Right cardiac atrium (tissue), 5 donors: ENCODE results near the gene LRRFIP1. TPM values are rescaled to one million over a fixed set of nuclear protein-coding genes. Genes with fewer than 3 reads are reported as not detected.

Experiments used
- ATAC-seq, 2 donors: fragments of 200-7000 bp; cut with Tn5 transposase; one replicate each; pipeline versions ENCODE4 v1.8.0 to v1.9.1; 2020; ENCODE audit warnings: moderate library complexity in 2 of 2, mild to moderate bottlenecking in 1 of 2
- DNase-seq, 3 donors: peaks; one replicate each; pipeline ENCODE4 v3.0.0-alpha.2; 2020
- H3K27ac ChIP-seq: one replicate; pipeline ENCODE4 v1.5.1; 2013; ENCODE audit warnings: mild to moderate bottlenecking, low read length, control low read depth, moderate library complexity
- H3K27me3 ChIP-seq: one replicate; pipeline ENCODE4 v1.6.1; 2013; ENCODE audit not compliant: control insufficient read depth, insufficient read depth
- H3K4me1 ChIP-seq: one replicate; pipeline ENCODE4 v1.6.1; 2013; ENCODE audit warnings: low read length; ENCODE audit not compliant: control insufficient read depth, insufficient read depth
- H3K4me3 ChIP-seq: one replicate; pipeline ENCODE4 v1.5.1; 2013; ENCODE audit warnings: low read length, control low read depth
- H3K9me3 ChIP-seq: one replicate; pipeline ENCODE4 v1.6.1; 2013; ENCODE audit warnings: low read length; ENCODE audit not compliant: control insufficient read depth
- WGBS: extraction: QIAGEN DNeasy Blood & Tissue Kit; methylation state at CpG from one replicate; pipeline ENCODE4 v1.1.7; 2013; 5-methylcytosine and 5-hydroxymethylcytosine counted together
- intact Hi-C, 4 donors: fragments of 100-400 bp; cut with DNase I; formaldehyde crosslinking; loops; one replicate each; pipeline versions ENCODE4 v1.11.0 to v1.14.0; 2022 to 2023
- polyA plus RNA-seq: library from polyadenylated mRNA; stranded (reverse); fragments of 200-250 nt; gene quantifications from one replicate; pipeline ENCODE4 v1.2.3, GENCODE V29; 2013
- total RNA-seq, 4 donors: library from RNA; stranded (reverse); fragmentation: NEBNext Ultra II Directional; extraction: Animal tissue kit (Norgen Biotek cat#: 25700); gene quantifications; one replicate each; pipeline ENCODE4 v1.2.1, GENCODE V29; 2021
- donor health status: healthy with polysubstance abuse.
- donor health status: DM: no; HTN: yes; CAD: no.
- donor health status: DM: no; HTN: no; CAD: no.
- donor health status: DM: no; HTN: yes; CAD: no; lungs with severe emphysema.
- donor health status: DM: yes; HTN: yes; CAD: no.

Gene LRRFIP1
- total and polyA plus RNA-seq, 5 donors: 61.9 to 106 (median 87.8) TPM

GRCh38 chr2:237732790-237733381, 105.5 kb downstream of the LRRFIP1 start:
- intact Hi-C loops: loop anchor here in 1 of 4 donors (5.0 kb wide), 1 partner anchor 41 kb away; no protein-coding TSS in a partner anchor
- no peaks in the 10 kb centered on the region for H3K9me3 ChIP-seq
- peak overlapping the region; percentile 67 for H3K27ac ChIP-seq
- DNase-seq (peak; percentile 49 to 77 (median 75)), ATAC-seq (peak; percentile 84)
- 32% methylated on average over 13 of the region's 13 CpGs for WGBS
- H3K4me3 ChIP-seq: no peak overlapping the region
- H3K27me3 ChIP-seq: no peaks in the 10 kb centered on the region
- H3K4me1 ChIP-seq: peaks cover 23% of the 10 kb centered on the region

DNA sequence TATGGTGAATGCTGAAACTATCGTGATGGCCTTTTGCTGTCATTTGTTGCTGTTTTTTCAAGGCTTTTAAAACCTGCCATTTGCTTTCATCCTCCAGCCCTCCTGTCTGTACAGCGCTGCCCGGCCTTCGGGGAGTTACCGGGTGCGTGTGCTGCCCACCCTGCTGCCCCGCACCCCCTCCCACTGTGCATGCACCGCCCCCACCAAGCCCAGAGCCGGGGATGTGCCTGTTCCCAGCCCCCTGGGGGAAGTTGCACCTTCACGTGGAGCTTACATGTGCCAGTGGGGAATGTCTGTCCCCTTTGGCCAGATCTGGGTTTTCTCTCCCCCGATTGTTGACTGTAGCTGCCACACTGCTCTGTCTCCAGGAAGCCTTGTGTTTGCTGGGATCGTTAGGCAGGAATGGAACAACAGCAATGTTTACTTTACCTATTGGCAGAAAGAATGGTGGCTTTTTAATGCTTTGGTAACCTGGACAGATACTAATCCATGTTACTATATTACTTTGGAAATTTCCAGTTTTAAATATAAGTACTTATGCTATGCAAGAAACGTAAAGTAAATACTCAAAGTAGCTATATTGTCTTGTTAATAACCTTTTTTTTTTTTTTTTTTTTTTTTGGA, 106.4 kb downstream of the LRRFIP1 start:
- ATAC-seq: peak; percentile 23 to 45
- intact Hi-C loops: loop anchor here in 1 of 4 donors (5.0 kb wide), 1 partner anchor 41 kb away; no protein-coding TSS in a partner anchor
- Histone ChIP-seq H3K27ac (peak overlapping the region; percentile 57), H3K4me3 (no peak overlapping the region), H3K27me3 (no peaks in the 10 kb centered on the region), H3K9me3 (no peaks in the 10 kb centered on the region), H3K4me1 (peaks cover 23% of the 10 kb centered on the region)
- WGBS: 40% methylated on average over 13 of the region's 13 CpGs
- DNase-seq: peak in 2 of 3 donors; percentile 63 to 67

DNA sequence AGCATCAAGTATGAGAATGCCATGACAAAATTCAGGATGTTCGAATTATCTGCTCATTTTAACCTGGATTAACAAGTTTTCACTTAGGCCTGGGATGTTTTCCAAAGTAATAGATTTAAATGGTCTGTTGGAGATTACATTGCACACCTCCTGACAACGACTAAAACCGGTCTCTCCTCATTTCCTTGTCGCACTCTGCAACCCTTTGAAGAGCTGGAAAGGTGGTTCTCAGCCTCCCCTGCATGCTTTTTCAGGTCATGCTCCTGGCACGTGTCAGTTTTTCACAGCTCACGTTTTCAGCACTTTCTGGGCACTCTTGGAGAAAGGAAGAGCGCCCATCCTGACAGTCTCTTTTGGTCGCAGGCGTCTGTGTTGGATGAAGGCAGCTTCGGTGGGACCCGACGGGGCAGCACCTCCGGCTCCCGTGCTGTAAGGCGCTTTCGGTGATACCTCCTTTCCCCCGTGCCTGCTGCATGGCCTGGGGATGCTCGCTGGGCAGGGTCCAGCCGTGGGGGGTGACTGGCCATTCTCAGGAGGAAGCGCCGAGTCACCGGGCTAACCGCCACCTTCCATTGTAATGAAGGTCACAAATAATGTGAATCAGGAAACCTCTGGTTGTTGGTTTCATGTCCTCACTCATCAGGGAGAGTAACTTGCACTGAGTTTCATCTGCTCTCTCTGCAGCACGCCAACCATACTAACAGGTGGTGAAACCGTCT, 107.7 kb downstream of the LRRFIP1 start:
- Histone ChIP-seq H3K4me3 (no peak overlapping the region), H3K9me3 (no peaks in the 10 kb centered on the region), H3K27ac (peak overlapping the region; percentile 0), H3K27me3 (no peaks in the 10 kb centered on the region), H3K4me1 (peaks cover 23% of the 10 kb centered on the region)
- DNase-seq (peak in 1 of 3 donors; percentile 61), ATAC-seq (no peak)
- intact Hi-C loops: loop anchor here in 2 of 4 donors (5.0 kb wide), 2 partner anchors 38 to 43 kb away; no protein-coding TSS in a partner anchor
- 65% methylated on average over 25 of the region's 25 CpGs for WGBS

- no peak overlapping the region for H3K4me3 ChIP-seq
- H3K27me3 ChIP-seq: no peaks in the 10 kb centered on the region
- intact Hi-C loops: loop anchor here in 1 of 4 donors (5.0 kb wide), 1 partner anchor 38 kb away; no protein-coding TSS in a partner anchor
- no peak for ATAC-seq
- no peaks in the 10 kb centered on the region for H3K9me3 ChIP-seq
- H3K27ac ChIP-seq: no peak overlapping the region
- peaks cover 23% of the 10 kb centered on the region for H3K4me1 ChIP-seq
- 87% methylated on average over 8 of the region's 8 CpGs for WGBS
- DNase-seq: no peak
Observed at GRCh38 chr2:237735798-237736197, 108.4 kb downstream of the LRRFIP1 start.

GRCh38 chr2:237736783-237737182, 109.4 kb downstream of the LRRFIP1 start:
- no peak overlapping the region for H3K4me3 ChIP-seq
- peak overlapping the region; percentile 43 for H3K27ac ChIP-seq
- no peaks in the 10 kb centered on the region for H3K9me3 ChIP-seq
- WGBS: 63% methylated on average over 13 of the region's 13 CpGs
- H3K4me1 ChIP-seq: peaks cover 16% of the 10 kb centered on the region
- intact Hi-C loops: loop anchor here in 1 of 4 donors (5.0 kb wide), 1 partner anchor 39 kb away; no protein-coding TSS in a partner anchor
- no peaks in the 10 kb centered on the region for H3K27me3 ChIP-seq
- ATAC-seq: no peak
- DNase-seq: no peak

DNA sequence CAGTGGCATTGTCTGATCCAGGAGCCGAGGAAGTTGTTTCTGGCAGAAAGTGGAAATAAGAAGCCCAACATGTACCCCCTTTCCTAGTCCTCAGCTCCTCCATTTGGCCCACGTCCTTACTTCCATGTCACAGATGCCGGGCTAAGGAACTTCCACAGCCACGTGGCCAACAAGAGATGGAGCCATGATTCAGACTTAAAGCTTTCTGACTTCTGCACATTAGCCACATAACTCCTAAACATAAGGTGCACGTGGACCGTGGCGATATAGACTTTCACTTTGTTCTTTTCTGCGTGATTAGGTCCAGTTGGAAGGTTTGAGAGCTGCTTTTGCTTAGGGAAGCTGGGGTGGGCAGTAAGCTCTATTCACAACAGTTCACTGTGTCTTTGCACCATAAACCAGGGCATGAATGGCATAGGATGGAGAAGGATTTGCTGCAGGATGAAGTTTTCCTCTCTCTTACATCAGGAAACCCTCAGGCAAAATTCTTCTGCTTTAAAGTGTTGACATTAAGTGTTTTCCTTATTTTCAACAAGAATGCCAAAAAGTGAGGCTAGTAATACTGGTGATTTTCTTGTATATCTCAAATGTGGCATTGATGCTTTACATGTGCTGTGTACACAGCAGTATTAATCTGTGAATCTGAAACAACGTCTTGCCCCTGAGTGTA, 109.9 kb downstream of the LRRFIP1 start:
- no peak overlapping the region for H3K27ac ChIP-seq
- peaks cover 12% of the 10 kb centered on the region for H3K4me1 ChIP-seq
- no peak overlapping the region for H3K4me3 ChIP-seq
- 76% methylated on average over 9 of the region's 9 CpGs for WGBS
- ATAC-seq: no peak
- H3K9me3 ChIP-seq: no peaks in the 10 kb centered on the region
- intact Hi-C loops: loop anchor here in 1 of 4 donors (5.0 kb wide), 1 partner anchor 40 kb away; no protein-coding TSS in a partner anchor
- DNase-seq: no peak
- H3K27me3 ChIP-seq: no peaks in the 10 kb centered on the region

GRCh38 chr2:237738255-237738654, 110.9 kb downstream of the LRRFIP1 start:
- 93% methylated on average over 10 of the region's 10 CpGs for WGBS
- no peak for DNase-seq
- ATAC-seq: no peak
- Histone ChIP-seq H3K4me3 (no peak overlapping the region), H3K27me3 (no peaks in the 10 kb centered on the region), H3K4me1 (peaks cover 9% of the 10 kb centered on the region), H3K9me3 (no peaks in the 10 kb centered on the region), H3K27ac (no peak overlapping the region)
- intact Hi-C loops: loop anchor here in 1 of 4 donors (5.0 kb wide), 1 partner anchor 41 kb away; no protein-coding TSS in a partner anchor

GRCh38 chr2:237739101-237739500, 111.7 kb downstream of the LRRFIP1 start:
- ATAC-seq (peak; percentile 91 to 92), DNase-seq (peak; percentile 70 to 90 (median 85))
- Histone ChIP-seq H3K4me1 (peaks cover 13% of the 10 kb centered on the region), H3K27ac (peak overlapping the region; percentile 84), H3K4me3 (no peak overlapping the region), H3K9me3 (no peaks in the 10 kb centered on the region), H3K27me3 (no peaks in the 10 kb centered on the region)
- 24% methylated on average over 15 of the region's 15 CpGs for WGBS
- intact Hi-C loops: loop anchor here in 1 of 4 donors (5.0 kb wide), 1 partner anchor 42 kb away; no protein-coding TSS in a partner anchor

- DNase-seq: no peak
- intact Hi-C loops: loop anchor here (2.0 to 10.0 kb wide), 4 partner anchors 70 to 227 kb away; no protein-coding TSS in a partner anchor
- 88% methylated on average over 12 of the region's 12 CpGs for WGBS
- Histone ChIP-seq H3K4me1 (peaks cover 4% of the 10 kb centered on the region), H3K4me3 (no peak overlapping the region), H3K27me3 (no peaks in the 10 kb centered on the region), H3K9me3 (no peaks in the 10 kb centered on the region), H3K27ac (no peak overlapping the region)
- ATAC-seq: no peak
Observed at GRCh38 chr2:237742191-237742590, 114.8 kb downstream of the LRRFIP1 start.

DNA sequence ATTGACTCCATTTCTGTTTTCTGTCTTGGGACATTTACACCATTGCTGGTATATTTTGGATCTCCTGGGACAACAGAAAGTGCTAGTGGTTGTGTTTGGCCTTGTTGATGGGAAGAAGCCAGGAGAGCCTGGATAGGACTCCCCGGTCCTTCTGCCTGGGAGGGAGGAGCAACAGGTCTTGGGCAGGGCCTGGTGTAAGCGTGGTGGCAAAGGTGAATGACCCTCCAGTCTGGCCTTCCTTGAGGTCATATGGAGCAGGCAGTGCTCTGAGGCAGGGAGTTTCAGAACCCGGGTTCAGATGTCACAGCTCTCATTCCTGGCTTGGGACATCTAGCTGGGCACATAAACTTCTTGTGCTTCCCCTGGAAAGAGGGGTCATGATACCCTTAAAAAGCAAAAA, 115.2 kb downstream of the LRRFIP1 start:
- Histone ChIP-seq H3K4me3 (no peak overlapping the region), H3K27me3 (no peaks in the 10 kb centered on the region), H3K4me1 (peaks cover 4% of the 10 kb centered on the region), H3K27ac (no peak overlapping the region), H3K9me3 (no peaks in the 10 kb centered on the region)
- DNase-seq: no peak
- intact Hi-C loops: loop anchor here (2.0 to 10.0 kb wide), 4 partner anchors 70 to 228 kb away; no protein-coding TSS in a partner anchor
- no peak for ATAC-seq
- WGBS: 85% methylated on average over 3 of the region's 3 CpGs
